Measurements from ENCODE around the gene C17orf58.
"Not testable (repeated sequence)": the region's sequence is repeated elsewhere in the genome, so short reads cannot be mapped to it uniquely, and the experiment has no call there.

DNA sequence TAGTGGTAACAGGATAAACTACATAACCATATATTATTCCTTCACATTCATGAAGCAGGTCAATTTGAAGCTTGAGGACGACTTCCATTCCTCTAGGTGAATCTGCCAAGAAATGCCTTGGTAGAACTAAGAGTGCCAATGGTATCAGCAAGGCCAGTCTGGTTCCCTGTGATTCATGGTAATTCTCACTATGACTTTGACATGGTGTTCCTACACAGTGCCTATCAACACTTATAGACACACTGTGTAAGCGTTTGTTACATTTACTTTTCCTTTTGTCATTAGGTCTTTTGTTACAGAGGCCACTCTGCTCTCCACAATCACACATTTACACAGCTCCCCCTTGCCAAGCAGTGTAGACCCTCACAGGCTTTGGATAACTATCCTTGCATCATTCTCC, 34.1 kb downstream of the C17orf58 start:
- TF ChIP-seq, protein P1, sequence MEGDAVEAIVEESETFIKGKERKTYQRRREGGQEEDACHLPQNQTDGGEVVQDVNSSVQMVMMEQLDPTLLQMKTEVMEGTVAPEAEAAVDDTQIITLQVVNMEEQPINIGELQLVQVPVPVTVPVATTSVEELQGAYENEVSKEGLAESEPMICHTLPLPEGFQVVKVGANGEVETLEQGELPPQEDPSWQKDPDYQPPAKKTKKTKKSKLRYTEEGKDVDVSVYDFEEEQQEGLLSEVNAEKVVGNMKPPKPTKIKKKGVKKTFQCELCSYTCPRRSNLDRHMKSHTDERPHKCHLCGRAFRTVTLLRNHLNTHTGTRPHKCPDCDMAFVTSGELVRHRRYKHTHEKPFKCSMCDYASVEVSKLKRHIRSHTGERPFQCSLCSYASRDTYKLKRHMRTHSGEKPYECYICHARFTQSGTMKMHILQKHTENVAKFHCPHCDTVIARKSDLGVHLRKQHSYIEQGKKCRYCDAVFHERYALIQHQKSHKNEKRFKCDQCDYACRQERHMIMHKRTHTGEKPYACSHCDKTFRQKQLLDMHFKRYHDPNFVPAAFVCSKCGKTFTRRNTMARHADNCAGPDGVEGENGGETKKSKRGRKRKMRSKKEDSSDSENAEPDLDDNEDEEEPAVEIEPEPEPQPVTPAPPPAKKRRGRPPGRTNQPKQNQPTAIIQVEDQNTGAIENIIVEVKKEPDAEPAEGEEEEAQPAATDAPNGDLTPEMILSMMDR (IDR thresholded peaks at IDR 0.05) = not testable (repeated sequence)
- TF ChIP-seq POLR2A (IDR thresholded peaks at IDR 0.05) = not testable (repeated sequence)

Measured in uterus (tissue), 2 donors.